GM12874 (cell line): ENCODE results near the gene STK17A.

Source experiments
- CTCF ChIP-seq: IDR thresholded peaks from 2 replicates; pipeline ENCODE4 v1.5.1; 2011; ENCODE audit warnings: low read depth, mild to moderate bottlenecking, control low read depth, low read length, moderate library complexity; ENCODE audit not compliant: insufficient read depth

Gene STK17A

GRCh38 chr7:43570688-43571365, 12.1 kb upstream of the STK17A start:
- TF ChIP-seq CTCF: no peak

- no peak for TF ChIP-seq CTCF
Measured at GRCh38 chr7:43572516-43573049, 10.3 kb upstream of the STK17A start.

GRCh38 chr7:43575506-43575905, 7.4 kb upstream of the STK17A start:
- TF ChIP-seq CTCF: no peak

- no peak for TF ChIP-seq CTCF
Measured at GRCh38 chr7:43576241-43576640, 6.7 kb upstream of the STK17A start.

- no peak for TF ChIP-seq CTCF
Measured at GRCh38 chr7:43577485-43577951, 5.4 kb upstream of the STK17A start.

GRCh38 chr7:43583424-43584194, 701 bp downstream of the STK17A start:
- 0 out of 2 replicates have a peak, but pooled peaks have one; percentile 22 for TF ChIP-seq CTCF

GRCh38 chr7:43584195-43584586, 1.3 kb downstream of the STK17A start:
- no peak for TF ChIP-seq CTCF
